SU-DHL-6 (cell line): ENCODE measurements around the gene CMTR2.

ENCODE experiments used
- CTCF ChIP-seq: fragments of 200-600 bp; sonication (generic); IDR thresholded peaks from one replicate; pipeline ENCODE4 v1.5.1; 2017; ENCODE audit warnings: antibody characterized with exemption, mild to moderate bottlenecking, low read length, moderate library complexity; ENCODE audit not compliant: insufficient read depth, poor library complexity, severe bottlenecking
- EZH2phosphoT487 ChIP-seq: fragments of 200-600 bp; sonication (generic), shearing (Covaris generic); conservative IDR thresholded peaks from 2 replicates; pipeline ENCODE4 v1.6.1; 2018; ENCODE audit warnings: mild to moderate bottlenecking, antibody characterized with exemption, low read length, moderate library complexity, mixed read lengths

DNA sequence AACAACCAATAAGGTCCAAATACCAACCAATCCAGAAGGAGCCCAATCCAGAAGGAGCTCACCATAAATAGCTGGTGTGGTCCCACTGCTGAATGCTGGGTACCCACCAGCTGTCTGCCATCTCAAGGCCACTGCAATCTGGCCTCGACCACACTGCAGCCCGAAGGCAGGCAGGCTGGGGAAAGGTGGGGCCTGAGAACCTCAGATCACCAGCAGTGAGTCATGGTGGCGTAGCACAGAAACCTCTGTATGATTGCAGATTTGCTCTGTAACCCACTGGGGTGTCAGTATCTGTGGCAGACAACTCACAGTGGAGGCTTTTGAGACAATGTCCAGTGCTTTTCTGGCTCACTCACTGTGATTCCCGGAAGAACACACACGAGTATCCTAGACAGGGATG is 14.7 kb upstream of the CMTR2 start:
- TF ChIP-seq CTCF: no peak
- TF ChIP-seq EZH2phosphoT487: no peak
